ENCODE data around the gene MORN1.
"Not testable (repeated sequence)": the region's sequence is repeated elsewhere in the genome, so short reads cannot be mapped to it uniquely, and the experiment has no call there.

Gene MORN1

GRCh38 chr1:2304282-2304681, 87.1 kb downstream of the MORN1 start:
- no peak for DNase-seq (ENCODE audit: low read depth)

DNA sequence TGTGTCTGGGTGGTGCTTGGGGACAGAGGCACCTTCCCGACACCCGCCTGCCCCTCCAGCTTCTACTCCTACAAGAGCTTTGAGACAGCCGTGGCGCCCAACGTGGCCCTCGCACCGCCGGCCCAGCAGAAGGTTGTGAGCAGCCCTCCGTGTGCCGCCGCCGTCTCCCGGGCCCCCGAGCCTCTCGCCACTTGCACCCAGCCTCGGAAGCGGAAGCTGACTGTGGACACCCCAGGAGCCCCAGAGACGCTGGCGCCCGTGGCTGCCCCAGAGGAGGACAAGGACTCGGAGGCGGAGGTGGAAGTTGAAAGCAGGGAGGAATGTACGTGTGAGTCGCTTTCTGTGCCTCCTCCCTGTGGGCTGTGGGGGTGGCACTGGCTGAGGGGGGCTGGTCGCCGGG, 87.6 kb downstream of the MORN1 start:
- DNase-seq (ENCODE audit: low read depth): no peak

DNA sequence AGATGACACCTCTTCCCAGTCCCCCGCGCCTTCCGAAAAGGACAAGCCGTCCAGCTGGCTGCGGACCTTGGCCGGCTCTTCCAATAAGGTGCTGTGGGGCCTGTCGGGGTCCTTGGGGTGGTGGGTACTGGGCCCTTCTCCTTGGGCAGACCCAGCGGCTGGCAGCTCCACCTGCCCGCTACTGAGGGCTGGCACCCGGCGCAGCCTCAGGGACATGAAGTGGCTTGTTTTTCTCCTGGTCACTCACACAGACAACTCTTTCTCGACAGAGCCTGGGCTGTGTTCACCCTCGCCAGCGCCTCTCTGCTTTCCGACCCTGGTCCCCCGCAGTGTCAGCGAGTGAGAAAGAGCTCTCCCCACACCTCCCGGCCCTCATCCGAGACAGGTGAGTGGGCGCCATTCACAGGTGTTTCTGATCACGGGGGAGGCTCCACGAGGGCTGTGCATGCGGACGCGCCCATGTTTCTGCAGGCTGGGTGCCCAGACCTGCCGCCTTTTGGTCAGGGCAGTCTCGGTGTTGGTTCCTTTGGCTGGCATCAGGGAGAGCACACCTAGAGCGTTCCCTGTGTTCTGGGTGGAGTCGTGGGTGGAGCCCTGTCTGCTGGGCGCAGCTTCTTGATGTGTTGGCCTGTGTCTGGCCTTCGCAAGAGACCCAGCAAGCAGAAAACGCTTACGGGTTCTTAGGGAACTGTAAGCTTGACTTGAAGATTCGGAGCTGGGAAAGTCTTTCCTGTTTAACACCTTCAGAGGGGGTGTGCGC, 88.2 kb downstream of the MORN1 start:
- no peak for DNase-seq (ENCODE audit: low read depth)

DNA sequence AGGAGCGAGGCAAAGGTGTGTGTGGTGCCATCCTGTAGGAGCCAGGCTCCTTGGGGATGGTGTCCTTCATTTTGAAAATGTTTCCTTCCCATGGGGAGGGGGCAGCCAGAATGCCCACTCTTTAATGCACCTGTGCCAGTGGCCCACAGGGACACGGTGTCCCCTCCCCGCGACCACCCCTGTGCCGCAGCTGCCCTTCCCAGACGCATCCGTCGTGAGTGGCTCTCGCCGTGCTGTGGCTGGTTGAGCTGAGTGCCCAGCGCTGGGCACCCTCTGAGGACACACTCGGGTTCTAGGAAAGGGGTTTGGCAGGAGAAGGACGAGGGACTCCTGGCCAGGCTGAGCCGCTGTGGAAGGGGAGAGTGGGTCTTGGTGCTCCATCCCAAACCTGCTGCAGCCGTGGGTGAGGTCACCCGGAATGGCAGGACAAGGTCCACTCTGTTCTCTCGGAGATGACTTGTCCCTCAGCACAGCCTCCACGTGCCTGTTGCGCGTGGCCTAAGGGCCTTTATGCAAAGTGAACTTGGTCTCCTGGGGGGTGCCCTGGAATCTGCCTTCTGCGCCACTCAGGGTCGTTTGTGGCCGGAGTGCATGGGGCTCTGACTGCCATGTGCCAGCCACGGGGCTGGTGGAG, 88.9 kb downstream of the MORN1 start:
- DNase-seq (ENCODE audit: low read depth): no peak

DNA sequence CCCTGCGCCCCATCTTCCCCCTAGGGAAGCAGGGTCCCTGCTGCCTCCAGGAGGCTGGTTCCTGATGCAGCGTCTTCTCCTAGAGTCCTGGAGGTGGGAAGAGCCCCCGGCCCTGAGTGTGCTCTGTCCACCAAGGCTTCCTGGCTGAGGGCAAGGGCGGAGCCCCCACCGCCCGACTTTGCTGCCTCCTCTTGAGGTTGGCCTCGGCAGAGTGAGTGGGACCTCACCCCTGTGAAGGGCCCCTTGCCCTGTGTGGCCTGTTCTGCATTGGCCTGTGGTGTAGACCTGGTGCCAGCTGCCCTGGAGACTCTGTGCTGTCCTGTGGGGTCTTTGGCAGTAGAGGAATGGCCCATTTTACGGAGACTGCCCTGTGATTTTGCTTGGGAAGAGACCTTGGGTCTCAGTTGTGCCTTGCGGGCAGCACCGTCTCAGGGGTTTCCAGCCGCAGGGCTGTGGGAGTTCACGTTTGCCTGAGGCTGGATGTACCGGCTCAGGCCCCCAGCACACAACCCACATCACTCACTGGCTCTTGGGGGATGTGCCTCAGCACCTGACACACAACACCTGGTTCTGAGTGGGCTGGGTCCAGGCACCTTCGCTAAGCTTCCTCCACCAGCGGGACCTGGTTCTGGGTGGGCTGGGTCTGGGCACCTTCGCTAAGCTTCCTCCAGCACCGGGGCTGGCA, 89.6 kb downstream of the MORN1 start:
- no peak for DNase-seq (ENCODE audit: low read depth)

- peak; percentile 77 for DNase-seq (ENCODE audit: low read depth)
These were observed 90.3 kb downstream of the MORN1 start for GRCh38 chr1:2300851-2301606.

GRCh38 chr1:2300004-2300771, 91.2 kb downstream of the MORN1 start:
- DNase-seq (ENCODE audit: low read depth): peak; percentile 68

DNA sequence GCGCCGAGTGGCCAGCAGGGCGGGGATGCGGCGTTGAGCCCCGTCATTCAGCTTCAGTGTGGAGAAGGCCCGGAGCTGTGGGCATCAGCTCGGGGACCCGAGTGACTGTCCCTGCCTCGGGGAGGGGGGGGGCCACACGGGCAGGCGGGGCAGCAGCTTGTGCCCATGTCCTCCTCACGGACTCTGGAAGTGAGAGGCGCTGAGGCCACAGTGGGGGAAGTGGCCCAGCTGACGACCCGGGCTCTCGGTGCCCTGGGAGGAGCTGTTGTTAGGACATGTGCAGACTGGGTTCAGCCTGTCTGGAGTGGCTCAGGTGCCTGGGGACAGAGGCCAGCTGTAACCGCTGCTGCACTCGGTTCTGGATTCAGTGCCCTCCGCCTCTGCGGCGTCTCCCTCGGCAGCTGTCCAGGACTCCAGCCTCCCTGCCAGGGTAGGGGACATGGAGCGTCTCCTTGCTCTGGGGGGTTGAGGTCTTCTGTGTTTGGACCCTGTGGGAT, 92.2 kb downstream of the MORN1 start:
- no peak for DNase-seq (ENCODE audit: low read depth)

DNA sequence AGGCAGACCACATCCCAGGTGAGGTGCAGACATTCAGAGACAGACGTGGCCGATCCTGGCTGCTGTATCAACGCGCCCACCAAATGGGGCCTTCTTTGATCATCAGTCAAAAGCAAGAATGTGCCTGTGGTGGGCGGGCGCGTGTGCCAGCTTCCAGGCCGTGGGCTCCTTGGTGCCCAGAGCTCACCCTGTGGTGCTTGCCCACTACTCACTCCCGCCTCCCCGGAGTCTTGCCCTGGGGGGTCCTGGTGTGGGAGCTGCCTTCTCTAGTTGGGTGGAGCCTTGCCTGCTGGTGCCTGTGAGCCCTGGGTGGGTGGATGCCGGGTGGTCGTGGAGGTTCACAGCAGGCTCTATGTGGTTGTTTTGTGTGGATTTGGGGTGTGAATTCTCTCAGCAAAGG, 92.7 kb downstream of the MORN1 start:
- DNase-seq (ENCODE audit: low read depth): no peak

- no peak for DNase-seq (ENCODE audit: low read depth)
These were observed 93.9 kb downstream of the MORN1 start for GRCh38 chr1:2297246-2298011.

- no peak for DNase-seq (ENCODE audit: low read depth)
These were observed 94.7 kb downstream of the MORN1 start for GRCh38 chr1:2296614-2297013.

- not testable (repeated sequence) for DNase-seq (ENCODE audit: low read depth)
These were observed 95.1 kb downstream of the MORN1 start for GRCh38 chr1:2296211-2296610.

- DNase-seq (ENCODE audit: low read depth): no peak
These were observed 95.8 kb downstream of the MORN1 start for GRCh38 chr1:2295526-2295925.

DNA sequence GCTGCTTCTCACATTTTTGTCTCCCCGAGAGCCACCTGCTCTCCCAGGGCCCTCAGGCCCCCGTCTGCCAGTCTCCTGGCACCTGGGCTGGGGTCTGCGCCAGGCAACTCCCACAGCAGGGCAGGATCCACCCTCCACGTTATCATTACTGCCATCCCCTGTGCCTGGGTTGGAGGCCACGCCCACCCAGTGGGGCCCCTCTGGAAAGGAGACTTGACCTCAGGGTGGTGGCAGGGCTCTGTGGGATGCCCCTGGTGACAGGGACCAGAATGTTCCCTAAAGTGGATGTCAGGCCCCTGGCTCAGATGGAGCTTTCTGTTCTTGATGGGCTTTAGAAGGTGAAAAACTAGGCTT, 96.7 kb downstream of the MORN1 start:
- no peak for DNase-seq (ENCODE audit: low read depth)

- DNase-seq (ENCODE audit: low read depth): no peak
These were observed 97.2 kb downstream of the MORN1 start for GRCh38 chr1:2294033-2294724.

- DNase-seq (ENCODE audit: low read depth): no peak
These were observed 98.5 kb downstream of the MORN1 start for GRCh38 chr1:2292725-2293450.

GRCh38 chr1:2291577-2291976, 99.8 kb downstream of the MORN1 start:
- no peak for DNase-seq (ENCODE audit: low read depth)

DNA sequence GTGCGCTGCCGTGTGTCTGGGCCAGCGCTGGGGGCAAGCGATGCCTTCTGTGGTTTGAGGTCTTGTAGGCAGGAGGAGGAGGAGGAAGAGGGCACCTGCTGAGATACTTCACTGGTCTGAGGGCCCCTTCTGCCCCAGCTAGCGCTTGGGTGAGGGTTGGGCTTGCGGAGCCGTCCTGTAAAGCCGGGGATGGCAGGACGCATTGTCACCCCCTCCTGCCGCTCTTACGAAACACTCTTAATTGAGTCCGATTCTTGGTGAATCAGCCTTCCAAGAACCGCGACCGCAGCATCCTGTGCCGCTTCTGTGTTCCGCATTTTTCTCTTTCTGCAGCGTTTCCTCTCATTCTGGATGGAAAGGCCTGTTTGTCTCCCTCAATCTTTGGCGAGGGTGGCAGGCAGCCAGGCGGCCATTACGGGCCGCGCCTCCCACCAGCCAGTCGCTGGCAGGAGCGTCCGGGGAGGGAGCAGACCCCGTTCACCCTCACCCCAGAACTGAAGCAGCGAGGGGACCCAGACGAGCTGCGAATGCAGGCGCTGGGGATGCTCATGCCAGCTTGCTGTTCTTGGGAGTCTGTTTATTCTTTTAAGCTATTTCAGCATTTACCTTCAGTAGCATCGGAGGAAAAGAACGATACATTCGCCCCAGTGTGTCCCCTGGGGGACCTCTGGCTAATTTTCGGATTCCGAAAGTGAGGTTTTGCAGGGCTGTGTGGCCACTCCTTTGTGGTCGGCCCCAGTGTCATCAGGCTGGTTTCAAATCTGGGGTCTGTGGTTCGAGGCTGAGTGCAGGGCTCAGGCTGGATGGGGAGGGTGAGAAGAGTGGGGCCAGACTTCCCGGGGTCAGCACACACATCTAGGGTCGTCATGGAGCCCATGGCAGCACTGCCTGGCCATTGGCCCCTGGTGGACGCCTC, 100.5 kb downstream of the MORN1 start:
- peak; percentile 73 for DNase-seq (ENCODE audit: low read depth)

Data from activated T-helper 9 cell treated with anti-CD3 and anti-CD28 coated beads, Interleukin-2, amount 50 U/mL, for 16 hours (primary cell).